Activated naive CD4-positive, alpha-beta T cell treated with anti-CD3 and anti-CD28 coated beads for 36 hours (primary cell): ENCODE measurements around the gene CDC14A. TPM values are rescaled to one million over a fixed set of nuclear protein-coding genes. Genes with fewer than 3 reads are reported as not detected.
"Not testable (repeated sequence)": the region's sequence is repeated elsewhere in the genome, so short reads cannot be mapped to it uniquely, and the experiment has no call there.

Experiments
- CTCF ChIA-PET: fragments of 350-600 bp; sonication (Branson Sonifier 250); formaldehyde crosslinking; loops from one replicate; lab custom pipeline; 2021; ENCODE audit warnings: antibody characterized with exemption; lab: Charles Lee
- DNase-seq: peaks from one replicate; pipeline ENCODE4 v3.0.0-alpha.2; 2020
- H3K27ac Mint-ChIP-seq: one replicate; pipeline ENCODE4 v1.8.0; 2021; ENCODE audit warnings: mild to moderate bottlenecking, mixed read lengths
- H3K27me3 Mint-ChIP-seq: one replicate; pipeline ENCODE4 v1.8.0; 2021; ENCODE audit warnings: low read depth, mixed read lengths
- H3K36me3 Mint-ChIP-seq: one replicate; pipeline ENCODE4 v1.8.0; 2021; ENCODE audit warnings: low read depth, mixed read lengths
- H3K4me1 Mint-ChIP-seq: one replicate; pipeline ENCODE4 v1.8.0; 2021; ENCODE audit warnings: low read depth, mixed read lengths
- H3K4me3 Mint-ChIP-seq: one replicate; pipeline ENCODE4 v1.8.0; 2021; ENCODE audit warnings: mild to moderate bottlenecking, moderate library complexity, mixed read lengths
- H3K9me3 Mint-ChIP-seq: one replicate; pipeline ENCODE4 v1.8.0; 2021; ENCODE audit warnings: mixed read lengths
- intact Hi-C: fragments of 100-400 bp; cut with micrococcal nuclease; formaldehyde crosslinking; loops from one replicate; pipeline ENCODE4 v1.15.1; 2023
- total RNA-seq, 2 experiments: library from RNA; stranded (reverse); gene quantifications; one replicate each; pipeline ENCODE4 v1.2.3, GENCODE V29; 2021

Gene CDC14A
- total RNA-seq, 2 experiments from 2014 or later = 10.1 to 13.1 TPM

GRCh38 chr1:100395913-100396312 lies 43.6 kb downstream of the CDC14A start:
- CTCF ChIA-PET = interaction anchor here (1.0 to 2.5 kb wide), 5 partner anchors 10 to 63 kb away, joined by 3 to 10 read pairs (median 6); partner anchors contain the start of gene CDC14A
- intact Hi-C loops = loop anchor here (1.0 to 5.0 kb wide), 3 partner anchors 19 to 501 kb away; partner anchors contain the start of genes RTCA and SLC30A7
- H3K4me3 Mint-ChIP-seq = no peak overlapping the region

GRCh38 chr1:100396651-100397050 lies 44.3 kb downstream of the CDC14A start:
- peak overlapping the region; percentile 2 for H3K4me3 Mint-ChIP-seq

More at GRCh38 chr1:100395913-100396312, 43.6 kb downstream of the CDC14A start:
- H3K27ac Mint-ChIP-seq = peak overlapping the region; percentile 89
- H3K36me3 Mint-ChIP-seq = peaks cover 4% of the 10 kb centered on the region
- H3K4me1 Mint-ChIP-seq = peaks cover 83% of the 10 kb centered on the region
- H3K27me3 Mint-ChIP-seq = no peaks in the 10 kb centered on the region
- H3K9me3 Mint-ChIP-seq = no peaks in the 10 kb centered on the region
- DNase-seq = no peak

DNA sequence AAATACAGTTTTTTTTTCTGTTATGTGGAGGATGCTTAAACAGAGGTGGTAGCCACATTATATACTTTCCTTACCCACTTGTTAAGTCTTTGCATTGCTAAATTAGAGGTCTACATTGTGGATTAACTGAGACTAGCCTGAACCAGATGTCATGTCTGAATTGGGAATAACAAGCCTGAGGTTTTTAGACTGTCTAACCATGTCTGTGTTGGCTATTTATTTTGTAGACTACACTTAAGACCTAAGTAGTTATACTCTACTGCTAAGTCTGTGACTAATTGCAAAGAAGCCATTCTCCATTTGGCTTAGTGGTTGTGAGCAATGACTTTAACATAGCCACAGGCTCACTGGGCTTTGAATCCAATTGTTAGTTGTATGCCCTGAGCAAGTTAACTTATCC lies 45.4 kb downstream of the CDC14A start:
- intact Hi-C loops = loop anchor here (1.0 to 5.0 kb wide), 4 partner anchors 45 to 500 kb away; partner anchors contain the start of genes CDC14A, RTCA and SLC30A7
- DNase-seq = no peak
- CTCF ChIA-PET = interaction anchor here (1.1 to 2.5 kb wide), 4 partner anchors 9 to 61 kb away, joined by 4 to 10 read pairs (median 8); partner anchors contain the start of gene CDC14A
- H3K27ac Mint-ChIP-seq = peak overlapping the region; percentile 89
- H3K27me3 Mint-ChIP-seq = no peaks in the 10 kb centered on the region
- H3K4me3 Mint-ChIP-seq = no peak overlapping the region
- H3K36me3 Mint-ChIP-seq = peaks cover 2% of the 10 kb centered on the region
- no peaks in the 10 kb centered on the region for H3K9me3 Mint-ChIP-seq
- peaks cover 77% of the 10 kb centered on the region for H3K4me1 Mint-ChIP-seq

More at GRCh38 chr1:100396651-100397050, 44.3 kb downstream of the CDC14A start:
- DNase-seq = peak; percentile 35
- peak overlapping the region; percentile 89 for H3K27ac Mint-ChIP-seq
- CTCF ChIA-PET = interaction anchor here (0.6 to 2.5 kb wide), 9 partner anchors 8 to 62 kb away, joined by 3 to 10 read pairs (median 4); partner anchors contain the start of gene CDC14A
- H3K4me1 Mint-ChIP-seq = peaks cover 81% of the 10 kb centered on the region
- no peaks in the 10 kb centered on the region for H3K9me3 Mint-ChIP-seq
- no peaks in the 10 kb centered on the region for H3K27me3 Mint-ChIP-seq
- peaks cover 4% of the 10 kb centered on the region for H3K36me3 Mint-ChIP-seq
- intact Hi-C loops = loop anchor here (1.0 to 5.0 kb wide), 5 partner anchors 19 to 501 kb away; partner anchors contain the start of genes CDC14A, RTCA and SLC30A7

GRCh38 chr1:100398648-100399047 lies 46.3 kb downstream of the CDC14A start:
- Mint-ChIP-seq H3K4me1 (peaks cover 77% of the 10 kb centered on the region), H3K36me3 (peaks cover 2% of the 10 kb centered on the region), H3K27ac (peak overlapping the region; percentile 57), H3K9me3 (no peaks in the 10 kb centered on the region), H3K27me3 (no peaks in the 10 kb centered on the region), H3K4me3 (no peak overlapping the region)
- intact Hi-C loops = loop anchor here (5.0 kb wide), 1 partner anchor 499 kb away; the partner anchor contains the start of gene SLC30A7
- DNase-seq = no peak
- CTCF ChIA-PET = no interaction called here

DNA sequence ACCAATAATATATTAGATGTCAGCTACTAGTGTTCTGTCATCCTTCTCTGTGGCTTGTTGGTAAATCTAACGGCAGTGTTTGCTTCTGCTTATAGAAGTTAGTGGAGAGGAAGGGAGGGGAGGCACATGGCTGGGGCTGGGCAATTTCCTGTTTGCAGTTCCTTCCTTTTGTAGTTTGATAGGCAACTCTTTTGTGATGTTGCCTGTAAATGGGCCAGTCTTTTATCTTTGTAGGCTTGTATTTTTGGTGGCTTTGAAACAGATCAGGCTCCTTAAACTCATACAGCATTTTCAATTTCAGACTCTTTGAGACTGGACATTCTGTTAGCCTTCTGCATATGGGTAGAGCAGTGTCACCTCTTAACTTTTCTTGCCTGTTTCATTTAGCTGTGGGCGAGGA lies 48.1 kb downstream of the CDC14A start:
- H3K36me3 Mint-ChIP-seq = peaks cover 2% of the 10 kb centered on the region
- CTCF ChIA-PET = interaction anchor here (0.6 to 1.6 kb wide), 7 partner anchors 9 to 54 kb away, joined by 3 to 7 read pairs (median 4); no protein-coding TSS in a partner anchor

DNA sequence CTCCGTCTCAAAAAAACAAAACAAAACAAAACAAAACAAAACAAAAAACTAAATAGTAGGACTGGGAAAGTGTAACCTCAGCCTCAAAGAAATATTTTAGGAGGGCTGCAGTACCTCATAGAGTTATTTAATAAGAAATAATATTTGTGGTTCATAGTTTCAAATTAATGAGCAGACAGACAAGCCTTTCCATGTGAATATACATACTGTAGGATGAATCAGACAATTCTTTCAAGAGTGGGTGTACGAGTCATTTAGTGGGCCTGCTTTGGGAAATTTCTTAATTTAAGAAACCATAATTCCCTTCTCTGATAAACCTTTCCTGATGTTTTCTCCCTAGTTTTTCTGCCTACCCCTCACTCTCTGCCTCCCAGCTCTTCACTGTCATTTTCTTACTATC lies 52.5 kb downstream of the CDC14A start:
- peaks cover 72% of the 10 kb centered on the region for H3K4me1 Mint-ChIP-seq
- intact Hi-C loops = no loop called here
- no peak overlapping the region for H3K4me3 Mint-ChIP-seq
- H3K36me3 Mint-ChIP-seq = peaks cover 11% of the 10 kb centered on the region
- H3K27me3 Mint-ChIP-seq = no peaks in the 10 kb centered on the region
- peaks cover 3% of the 10 kb centered on the region for H3K9me3 Mint-ChIP-seq
- peak overlapping the region; percentile 43 for H3K27ac Mint-ChIP-seq
- CTCF ChIA-PET = interaction anchor here (0.6 to 1.5 kb wide), 4 partner anchors 16 to 897 kb away, joined by 3 to 4 read pairs (median 3); no protein-coding TSS in a partner anchor
- DNase-seq = no peak

More for the DNA sequence above, 48.1 kb downstream of the CDC14A start:
- Mint-ChIP-seq H3K27ac (peak overlapping the region; percentile 94), H3K27me3 (no peaks in the 10 kb centered on the region), H3K4me1 (peaks cover 75% of the 10 kb centered on the region), H3K4me3 (peak overlapping the region; percentile 60), H3K9me3 (no peaks in the 10 kb centered on the region)
- intact Hi-C loops = loop anchor here (1.0 to 2.0 kb wide), 4 partner anchors 11 to 362 kb away; a partner anchor contains a TSS
- peak; percentile 73 for DNase-seq

- CTCF ChIA-PET, H3K4me3 Mint-ChIP-seq: not testable (repeated sequence)
- peaks cover 67% of the 10 kb centered on the region for H3K4me1 Mint-ChIP-seq
These were observed 53.6 kb downstream of the CDC14A start for GRCh38 chr1:100405902-100406301.

GRCh38 chr1:100407390-100407789 lies 55.1 kb downstream of the CDC14A start:
- H3K27ac Mint-ChIP-seq, H3K27me3 Mint-ChIP-seq, DNase-seq, H3K4me3 Mint-ChIP-seq, H3K9me3 Mint-ChIP-seq, intact Hi-C loops: not testable (repeated sequence)
- H3K36me3 Mint-ChIP-seq = peaks cover 14% of the 10 kb centered on the region
- H3K4me1 Mint-ChIP-seq = peaks cover 75% of the 10 kb centered on the region
- CTCF ChIA-PET = interaction anchor here (1.7 kb wide), 1 partner anchor 51 kb away, joined by 7 read pairs; no protein-coding TSS in a partner anchor

More at GRCh38 chr1:100405902-100406301, 53.6 kb downstream of the CDC14A start:
- H3K27ac Mint-ChIP-seq, H3K27me3 Mint-ChIP-seq, intact Hi-C loops, H3K9me3 Mint-ChIP-seq, DNase-seq: not testable (repeated sequence)
- peaks cover 14% of the 10 kb centered on the region for H3K36me3 Mint-ChIP-seq

DNA sequence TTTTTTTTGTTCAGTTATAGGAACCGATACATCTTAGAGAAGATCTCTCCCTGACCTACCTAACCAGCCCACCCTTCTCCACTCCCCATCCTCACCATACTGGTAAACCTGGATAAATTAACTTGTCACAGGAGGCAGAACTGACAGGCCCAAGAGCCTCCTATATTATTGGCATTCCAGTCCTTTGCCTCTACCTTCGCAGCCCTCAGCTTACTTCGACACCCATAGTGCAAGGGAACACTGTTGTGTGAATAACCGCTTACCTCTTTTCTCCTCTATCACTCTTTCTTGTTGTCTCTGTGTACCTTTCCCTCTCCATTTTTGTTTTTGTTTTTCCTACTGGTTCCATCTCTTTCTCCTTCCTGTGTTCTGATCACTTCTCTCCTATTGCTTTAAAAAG lies 58.7 kb downstream of the CDC14A start:
- H3K4me1 Mint-ChIP-seq = peaks cover 70% of the 10 kb centered on the region
- H3K4me3 Mint-ChIP-seq = no peak overlapping the region
- intact Hi-C loops = loop anchor here (1.0 kb wide), 1 partner anchor 11 kb away; no protein-coding TSS in a partner anchor
- peaks cover 14% of the 10 kb centered on the region for H3K36me3 Mint-ChIP-seq
- H3K27ac Mint-ChIP-seq = peak overlapping the region; percentile 76
- DNase-seq = no peak
- peaks cover 3% of the 10 kb centered on the region for H3K9me3 Mint-ChIP-seq
- H3K27me3 Mint-ChIP-seq = no peaks in the 10 kb centered on the region
- CTCF ChIA-PET = interaction anchor here (1.3 to 1.4 kb wide), 2 partner anchors 12 to 13 kb away, joined by 4 to 5 read pairs; no protein-coding TSS in a partner anchor

DNA sequence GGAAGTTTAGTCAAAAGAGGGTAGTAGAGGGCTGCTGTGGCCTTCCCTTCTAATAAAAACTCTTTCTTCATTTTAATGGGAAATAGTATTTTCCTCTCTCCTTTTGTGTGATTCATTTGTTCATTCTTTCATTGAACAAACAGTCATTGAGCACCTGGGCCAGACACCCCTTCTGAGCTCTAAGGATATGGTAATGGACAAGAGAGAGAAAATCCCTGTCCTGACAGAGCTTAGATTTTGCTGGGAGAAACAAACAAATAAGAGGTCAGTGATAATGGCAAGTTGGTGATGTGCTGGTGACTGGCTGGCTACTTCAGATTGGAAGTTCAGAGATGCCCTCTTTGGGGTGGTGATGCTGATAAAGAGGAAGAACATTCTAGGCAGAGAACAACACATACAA lies 59.3 kb downstream of the CDC14A start:
- H3K27ac Mint-ChIP-seq = peak overlapping the region; percentile 76
- DNase-seq = no peak
- no peak overlapping the region for H3K4me3 Mint-ChIP-seq
- intact Hi-C loops = loop anchor here (1.0 kb wide), 1 partner anchor 11 kb away; no protein-coding TSS in a partner anchor
- no peaks in the 10 kb centered on the region for H3K27me3 Mint-ChIP-seq
- H3K4me1 Mint-ChIP-seq = peaks cover 71% of the 10 kb centered on the region
- CTCF ChIA-PET = interaction anchor here (0.7 to 1.4 kb wide), 4 partner anchors 11 to 60 kb away, joined by 3 to 5 read pairs (median 4); no protein-coding TSS in a partner anchor
- H3K9me3 Mint-ChIP-seq = peaks cover 3% of the 10 kb centered on the region
- peaks cover 18% of the 10 kb centered on the region for H3K36me3 Mint-ChIP-seq

DNA sequence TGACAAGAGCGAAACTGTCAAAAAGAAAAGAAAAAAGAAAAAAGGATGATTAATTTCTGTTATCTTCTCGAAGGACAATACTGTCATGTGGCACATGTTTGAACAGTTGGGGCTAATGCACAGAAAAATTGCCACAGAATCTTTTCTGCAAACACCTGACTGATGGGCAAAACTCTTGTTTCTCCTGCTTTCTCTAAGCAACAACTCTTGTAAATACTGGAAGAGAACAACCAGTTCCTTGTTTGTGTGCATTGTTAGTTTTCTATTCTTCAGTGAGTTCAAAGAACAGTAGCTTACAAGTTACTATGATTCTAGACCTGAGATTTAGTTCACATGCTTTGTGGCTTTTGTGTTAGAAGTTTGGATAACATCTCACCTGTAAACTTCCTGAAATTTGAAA lies 60.7 kb downstream of the CDC14A start:
- Mint-ChIP-seq H3K27ac (peak overlapping the region; percentile 66), H3K27me3 (no peaks in the 10 kb centered on the region), H3K4me3 (peak overlapping the region; percentile 57), H3K36me3 (peaks cover 26% of the 10 kb centered on the region), H3K4me1 (peaks cover 76% of the 10 kb centered on the region), H3K9me3 (peaks cover 5% of the 10 kb centered on the region)
- DNase-seq = no peak
- intact Hi-C loops = loop anchor here (1.0 kb wide), 1 partner anchor 61 kb away; the partner anchor contains the start of gene CDC14A
- CTCF ChIA-PET = interaction anchor here (0.6 to 2.3 kb wide), 4 partner anchors 10 to 16 kb away, joined by 3 to 13 read pairs (median 5); no protein-coding TSS in a partner anchor
